NOMO-1 treated with DMSO at 0.1 percent for 48 hours (cell line): ENCODE results near the gene PABPN1.
A peak's percentile ranks its signal among the peaks of the same experiment; 100 is the strongest.
"Not testable (repeated sequence)": the region's sequence is repeated elsewhere in the genome, so short reads cannot be mapped to it uniquely, and the experiment has no call there.

Source experiments
- DNase-seq: peaks from one replicate; lab custom pipeline; 2025; ENCODE audit not compliant: unreplicated experiment; lab: John Stamatoyannopoulos, UW

The PABPN1 gene, protein sequence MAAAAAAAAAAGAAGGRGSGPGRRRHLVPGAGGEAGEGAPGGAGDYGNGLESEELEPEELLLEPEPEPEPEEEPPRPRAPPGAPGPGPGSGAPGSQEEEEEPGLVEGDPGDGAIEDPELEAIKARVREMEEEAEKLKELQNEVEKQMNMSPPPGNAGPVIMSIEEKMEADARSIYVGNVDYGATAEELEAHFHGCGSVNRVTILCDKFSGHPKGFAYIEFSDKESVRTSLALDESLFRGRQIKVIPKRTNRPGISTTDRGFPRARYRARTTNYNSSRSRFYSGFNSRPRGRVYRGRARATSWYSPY

GRCh38 chr14:23320584-23321571 lies at the start of gene PABPN1:
Gene PABPN1, plus strand, starts transcription at chr14:23321457. Its CDS starts 13 bp downstream, at chr14:23321470.
- DNase-seq: peak; percentile 100

- no peak for DNase-seq
Measured at GRCh38 chr14:23275412-23275811, 45.8 kb upstream of the PABPN1 start.

- no peak for DNase-seq
Measured at GRCh38 chr14:23277189-23277588, 44.1 kb upstream of the PABPN1 start.

DNA sequence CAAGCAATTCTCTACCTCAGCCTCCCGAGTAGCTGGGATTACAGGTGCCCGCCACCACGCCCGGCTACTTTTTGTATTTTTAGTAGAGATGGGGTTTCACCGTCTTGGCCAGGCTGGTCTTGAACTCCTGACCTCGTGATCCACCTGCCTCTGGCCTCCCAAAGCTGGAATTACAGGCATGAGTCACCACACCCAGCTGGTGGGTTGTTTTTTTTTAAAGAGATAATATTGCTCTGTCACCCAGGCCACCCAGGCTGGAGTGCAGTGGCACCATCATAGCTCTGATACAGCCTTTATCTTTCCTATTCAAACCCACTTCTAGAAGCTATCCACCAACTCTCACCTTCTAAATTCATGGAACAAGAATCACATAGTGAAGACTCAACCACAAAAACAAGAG lies 43.3 kb upstream of the PABPN1 start:
- DNase-seq: not testable (repeated sequence)

DNA sequence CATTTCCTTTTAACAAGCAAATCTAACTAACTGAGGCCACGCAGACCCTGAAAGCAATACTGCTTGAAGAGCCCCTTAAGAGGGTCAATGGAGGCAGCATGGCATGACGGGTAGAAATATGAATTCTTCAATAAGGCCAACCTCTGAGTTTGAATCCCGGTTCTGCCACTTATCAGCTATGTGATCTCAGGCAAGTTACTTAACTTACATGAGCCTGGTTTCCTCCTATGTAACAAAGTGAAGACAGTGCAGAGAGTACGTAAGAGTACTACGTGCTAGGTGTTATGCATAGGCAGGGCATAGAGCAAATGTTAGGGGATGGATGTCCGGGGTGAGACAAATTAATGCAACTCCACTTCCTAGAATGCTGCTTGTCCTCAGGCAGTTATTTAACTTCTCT lies 40.0 kb upstream of the PABPN1 start:
- DNase-seq: no peak

GRCh38 chr14:23284654-23285529 lies 36.4 kb upstream of the PABPN1 start:
- peak; percentile 28 for DNase-seq

DNA sequence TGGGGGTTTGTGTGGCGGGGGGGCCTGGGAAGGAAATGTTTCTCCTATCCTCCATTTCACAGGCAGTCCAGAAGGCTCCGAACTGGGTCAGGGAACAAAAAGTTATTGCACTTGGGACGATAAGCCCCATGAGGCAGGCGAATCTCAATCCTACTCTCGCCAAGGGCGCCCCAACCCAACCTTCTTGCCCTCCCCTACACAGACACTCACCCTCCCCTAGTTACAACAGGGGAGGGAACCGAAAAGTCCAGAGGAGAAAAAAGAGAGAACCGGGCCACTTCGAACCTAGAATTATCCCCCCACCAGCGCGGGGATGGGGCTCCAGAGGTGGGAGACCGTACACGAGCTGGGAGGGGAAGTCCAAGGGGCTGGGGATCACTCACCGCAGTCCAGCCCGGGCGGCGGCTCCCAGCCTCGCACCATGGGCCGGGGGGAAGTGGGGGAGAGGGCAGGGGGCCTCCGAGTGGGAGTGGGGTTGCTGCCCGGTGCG lies 35.7 kb upstream of the PABPN1 start:
- peak; percentile 46 for DNase-seq

GRCh38 chr14:23286020-23286901 lies 35.0 kb upstream of the PABPN1 start, which contains the start of gene HOMEZ:
Gene HOMEZ, minus strand, starts transcription at chr14:23286132. Its CDS starts 180 bp downstream, at chr14:23285952.
- DNase-seq: peak; percentile 97

- peak; percentile 13 for DNase-seq
Measured at GRCh38 chr14:23286902-23287479, 34.3 kb upstream of the PABPN1 start.

DNA sequence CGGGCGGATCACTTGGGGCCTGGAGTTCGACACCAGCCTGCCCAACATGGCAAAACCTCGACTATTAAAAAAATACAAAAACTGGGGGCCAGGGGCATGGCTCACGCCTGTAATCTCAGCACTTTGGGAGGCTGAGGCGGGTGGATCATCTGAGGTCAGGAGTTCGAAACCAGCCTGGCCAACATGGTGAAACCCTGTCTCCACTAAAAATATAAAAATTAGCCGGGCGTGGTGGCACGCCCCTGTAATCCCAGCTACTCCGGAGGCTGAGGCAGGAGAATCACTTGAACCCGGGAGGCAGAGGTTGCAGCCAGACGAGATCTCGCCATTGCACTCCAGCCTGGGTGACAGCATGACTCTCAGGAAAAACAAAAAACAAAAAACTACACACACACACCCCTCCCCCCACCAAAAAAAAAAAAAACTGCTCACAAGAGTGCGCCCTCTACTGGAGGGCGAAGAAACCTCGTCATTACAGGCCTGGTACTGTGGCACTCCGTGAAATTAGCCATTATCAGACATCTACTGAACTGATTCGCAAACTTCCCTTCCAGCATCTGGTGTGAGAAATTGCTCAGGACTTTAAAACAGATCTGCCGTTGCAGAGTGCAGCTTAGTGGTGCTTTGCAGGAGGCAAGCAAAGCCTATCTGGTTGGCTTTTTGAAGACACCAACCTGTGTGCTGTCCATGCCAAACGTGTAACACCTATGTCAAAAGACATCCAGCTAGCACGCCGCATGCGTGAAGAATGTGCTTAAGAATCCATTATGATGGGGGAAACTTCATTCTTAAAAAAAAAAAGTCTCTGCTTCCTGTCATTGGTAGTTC lies 26.3 kb upstream of the PABPN1 start:
- peak; percentile 52 for DNase-seq

GRCh38 chr14:23296012-23296777 lies 25.1 kb upstream of the PABPN1 start:
- no peak for DNase-seq

DNA sequence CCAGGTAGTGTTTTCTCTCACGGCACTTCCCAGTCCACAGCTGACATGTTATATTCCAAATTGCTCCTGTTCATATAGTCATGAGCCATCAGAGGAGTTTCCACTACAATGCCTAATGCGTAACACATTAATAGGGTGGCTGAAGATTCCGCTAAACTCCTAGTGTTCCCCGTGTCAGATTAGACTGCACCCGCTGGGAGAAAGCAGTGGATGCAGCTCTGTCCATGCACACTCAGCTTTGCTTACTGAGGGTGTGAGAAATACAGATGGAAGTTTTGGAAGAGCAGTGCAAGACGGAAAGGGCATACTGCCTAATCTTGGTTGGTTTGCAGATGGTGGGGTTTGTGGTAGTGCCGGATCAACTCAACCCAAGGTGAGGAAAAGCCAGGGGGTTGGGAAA lies 24.2 kb upstream of the PABPN1 start:
- no peak for DNase-seq

GRCh38 chr14:23297611-23298277 lies 23.5 kb upstream of the PABPN1 start:
- DNase-seq: no peak

DNA sequence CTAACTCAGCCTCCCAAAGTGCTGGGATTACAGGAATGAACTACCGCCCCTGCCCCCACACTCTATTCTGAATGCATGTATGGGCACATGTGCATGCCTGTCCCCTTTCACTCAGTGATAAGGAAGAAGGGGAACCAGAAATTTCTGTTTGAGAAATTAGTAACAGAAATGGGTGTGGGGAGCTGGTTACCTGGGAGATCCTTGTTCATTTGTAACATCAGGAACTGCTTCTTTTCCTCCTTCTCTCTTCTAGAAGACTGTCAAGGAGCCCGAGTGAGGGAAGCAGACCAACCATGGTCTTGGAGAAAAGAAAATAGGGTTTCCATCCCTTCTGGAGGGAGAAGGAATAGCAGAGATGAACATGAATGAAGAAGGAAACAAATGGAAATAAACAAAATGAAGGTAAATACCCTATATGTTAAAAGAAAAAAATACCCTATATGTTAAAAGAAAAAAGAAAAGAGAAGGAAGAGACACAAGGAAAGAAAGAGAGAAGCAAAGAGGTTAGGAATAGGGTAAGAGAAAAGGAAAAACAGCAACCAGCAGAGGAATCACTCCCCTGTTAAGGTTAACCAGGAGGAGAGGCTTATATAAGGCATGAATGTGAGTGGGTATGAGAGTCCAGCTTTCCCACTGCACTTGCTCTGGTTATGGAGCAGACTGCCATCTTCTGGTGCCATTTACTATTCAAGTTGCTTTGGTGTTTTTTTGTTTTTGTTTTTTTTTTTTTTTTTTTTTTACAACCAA lies 21.9 kb upstream of the PABPN1 start:
- peak; percentile 12 for DNase-seq

- DNase-seq: peak; percentile 28
Measured at GRCh38 chr14:23299986-23300686, 21.1 kb upstream of the PABPN1 start.

DNA sequence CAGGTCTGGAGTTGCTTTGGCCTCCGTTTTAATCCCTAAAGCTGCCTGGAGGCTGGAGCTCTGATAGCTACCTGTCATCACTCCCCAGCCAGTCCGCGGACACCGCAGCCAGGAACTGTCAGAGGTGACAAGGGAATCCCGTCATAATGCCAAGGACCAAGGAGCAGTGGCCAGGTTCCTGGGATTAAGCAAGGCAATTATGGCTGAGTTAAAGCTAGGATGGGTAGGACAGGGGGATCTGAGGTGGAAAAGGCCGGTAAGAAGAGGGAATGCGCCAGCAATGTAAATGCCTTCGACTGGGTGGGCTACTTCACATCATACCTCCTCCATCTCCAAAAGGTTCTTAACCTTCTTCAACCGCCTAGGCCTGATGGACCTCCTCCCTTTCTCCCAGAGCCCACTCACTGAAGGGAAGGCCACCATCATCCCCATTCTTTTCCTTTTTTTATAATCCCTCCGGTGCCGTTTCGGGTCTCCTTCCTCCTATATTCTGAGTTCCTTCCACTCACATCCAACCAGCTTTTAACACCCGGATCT lies 20.5 kb upstream of the PABPN1 start:
- DNase-seq: peak; percentile 28
